ENCODE data around the gene GRB7.
"Not testable (repeated sequence)": the region's sequence is repeated elsewhere in the genome, so short reads cannot be mapped to it uniquely, and the experiment has no call there.

The GRB7 gene

DNA sequence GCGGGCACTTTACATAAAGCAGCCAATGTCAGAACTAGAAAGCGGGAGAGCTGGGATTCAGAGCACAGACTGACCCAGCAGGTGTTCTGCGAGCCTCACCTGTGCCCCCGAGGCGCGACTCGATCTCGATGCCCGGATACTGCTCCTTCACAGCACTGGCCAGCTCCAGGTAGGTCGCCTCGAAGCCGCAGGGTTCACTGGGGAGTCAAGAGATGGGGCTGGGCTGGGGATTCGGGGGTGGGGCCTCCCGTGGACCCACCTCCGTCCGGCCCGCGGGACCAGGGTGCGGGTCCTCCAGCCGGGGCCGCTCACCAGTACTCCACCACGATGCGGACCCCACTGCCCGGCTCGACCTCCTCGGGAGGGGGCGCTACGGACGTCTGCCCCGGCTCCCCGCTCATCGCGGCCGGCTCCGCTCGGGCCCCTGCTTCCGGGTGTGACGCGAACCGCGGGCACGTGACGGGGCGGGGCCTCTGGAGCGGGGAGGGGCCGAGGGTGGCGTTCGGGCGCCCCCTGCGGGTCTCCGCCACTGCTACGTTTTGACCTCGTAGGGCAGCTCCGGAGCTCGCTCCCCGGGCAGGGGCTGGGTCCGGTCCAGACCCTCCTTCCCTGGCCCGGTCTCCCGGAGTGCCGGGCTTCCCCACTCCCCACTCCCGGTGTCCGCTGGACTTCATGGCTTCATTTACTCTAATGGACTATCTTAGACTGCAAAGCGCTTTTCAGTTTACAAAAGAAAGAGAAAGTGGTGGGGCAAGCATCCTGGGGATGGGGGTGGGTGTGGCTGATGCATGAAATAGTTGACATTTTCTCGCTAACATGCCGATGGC, 7.4 kb upstream of the GRB7 start, which contains the start of gene MIEN1:
Gene MIEN1 (minus strand): TSS at position 438 of the 827 bp plus-strand sequence. CDS start 37 bp downstream, at position 401.
- in situ Hi-C loops (cut with MboI; ENCODE audit: low sequenced_read_pairs) = no loop called here

DNA sequence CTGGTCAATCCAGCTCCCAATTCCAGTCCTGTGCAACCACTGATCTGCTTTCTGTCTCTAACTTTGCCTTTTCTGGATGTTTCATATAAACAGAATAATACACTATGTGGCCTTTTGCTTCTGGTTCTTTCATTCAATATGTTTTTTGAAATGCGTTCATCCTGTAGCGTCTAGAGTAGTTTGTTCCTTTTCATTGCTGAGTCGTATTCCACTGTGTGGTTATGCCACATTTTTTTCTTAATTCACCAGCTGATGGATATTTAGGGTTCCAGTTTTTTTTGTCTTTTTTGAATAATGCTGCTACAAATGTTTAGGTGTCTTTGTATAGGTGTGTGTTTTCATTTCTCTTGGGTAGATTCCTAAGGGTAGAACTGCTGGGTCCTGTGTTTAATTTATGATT, 5.2 kb upstream of the GRB7 start:
- in situ Hi-C loops (cut with MboI; ENCODE audit: low sequenced_read_pairs) = no loop called here

DNA sequence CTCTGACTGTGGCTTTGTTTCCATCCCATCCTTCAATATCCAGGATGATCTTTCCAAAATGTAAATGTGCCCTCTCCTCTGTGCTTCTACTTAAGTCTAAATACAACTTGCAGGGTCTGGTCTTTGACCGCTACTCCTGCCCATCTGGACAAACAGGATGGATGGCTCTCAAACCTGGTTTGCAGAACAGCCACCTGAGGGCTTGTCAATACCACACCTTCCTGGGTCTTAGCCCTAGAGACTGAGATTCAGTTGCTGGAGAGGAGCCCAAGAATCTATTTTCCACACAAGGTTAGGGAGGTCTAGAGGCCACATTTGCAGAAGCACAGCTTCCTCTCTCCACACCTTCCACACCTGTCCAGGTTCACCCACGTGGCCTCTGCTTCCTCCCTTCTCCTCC, 1.9 kb upstream of the GRB7 start:
- in situ Hi-C loops (cut with MboI; ENCODE audit: low sequenced_read_pairs) = no loop called here

DNA sequence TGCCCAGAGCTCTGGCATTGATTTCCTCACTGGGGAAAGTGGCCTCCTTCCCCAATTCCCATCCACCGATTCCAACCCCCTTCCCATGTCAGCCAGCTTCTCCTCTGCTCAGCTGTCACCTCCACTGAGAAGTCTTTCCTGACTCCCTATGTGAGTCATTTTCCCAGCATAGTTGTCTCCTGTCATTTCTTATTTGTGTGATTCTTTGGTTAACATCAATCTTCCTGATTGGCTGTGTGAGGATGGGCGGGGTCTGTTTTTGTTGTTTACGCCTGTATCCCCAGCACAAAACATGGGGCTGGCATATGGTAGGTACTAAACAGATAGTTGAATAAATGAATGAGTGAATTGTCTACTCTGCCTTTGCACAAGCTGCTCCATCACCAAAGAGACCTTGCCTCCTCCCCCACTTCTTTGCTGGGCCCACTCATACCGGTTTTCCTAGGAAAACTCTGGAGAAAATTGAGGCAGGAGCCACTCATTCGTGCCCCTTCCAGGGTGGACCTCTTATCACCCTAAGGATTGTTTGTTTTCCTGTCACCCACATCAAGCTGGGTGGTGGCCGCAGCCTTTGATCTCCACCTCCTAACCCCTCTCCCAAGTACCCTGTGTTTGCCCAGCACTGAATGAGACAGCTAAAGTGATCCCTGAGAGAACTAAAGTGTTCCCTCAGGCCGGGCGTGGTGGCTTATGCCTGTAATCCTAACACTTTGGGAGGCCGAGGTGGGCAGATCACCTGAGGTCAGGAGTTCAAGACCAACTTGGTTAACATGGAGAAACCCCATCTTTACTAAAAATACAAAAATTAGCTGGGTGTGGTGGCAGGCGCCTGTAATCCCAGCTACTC, 1.2 kb upstream of the GRB7 start:
- in situ Hi-C loops (cut with MboI; ENCODE audit: low sequenced_read_pairs) = no loop called here

DNA sequence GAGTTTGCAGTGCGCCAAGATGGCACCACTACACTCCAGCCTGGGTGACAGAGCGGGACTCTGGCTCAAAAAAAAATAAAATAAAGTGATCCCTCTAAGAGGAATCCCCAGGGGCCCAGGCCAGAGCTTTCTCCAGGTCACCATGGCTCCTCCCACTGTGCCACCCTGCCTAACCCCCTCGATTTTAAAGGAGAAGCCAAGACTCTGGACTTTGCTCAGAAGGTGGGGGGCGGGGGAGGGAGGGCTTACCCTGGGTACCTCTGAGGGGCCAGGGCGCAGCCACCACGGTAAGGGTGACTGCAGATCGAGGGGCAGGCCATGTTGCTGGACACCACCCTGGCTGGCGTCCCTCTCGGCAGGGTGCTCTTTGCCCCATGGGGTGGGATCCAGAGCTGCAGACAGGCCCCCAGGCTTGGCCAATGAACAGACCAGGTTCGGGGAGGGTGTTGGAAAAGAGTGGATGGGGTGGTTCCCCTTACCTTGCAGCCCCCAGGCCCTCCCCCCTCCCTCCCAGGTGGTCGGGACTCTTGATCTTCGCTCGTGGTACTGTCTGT, 455 bp upstream of the GRB7 start:
- in situ Hi-C loops (cut with MboI; ENCODE audit: low sequenced_read_pairs) = no loop called here

DNA sequence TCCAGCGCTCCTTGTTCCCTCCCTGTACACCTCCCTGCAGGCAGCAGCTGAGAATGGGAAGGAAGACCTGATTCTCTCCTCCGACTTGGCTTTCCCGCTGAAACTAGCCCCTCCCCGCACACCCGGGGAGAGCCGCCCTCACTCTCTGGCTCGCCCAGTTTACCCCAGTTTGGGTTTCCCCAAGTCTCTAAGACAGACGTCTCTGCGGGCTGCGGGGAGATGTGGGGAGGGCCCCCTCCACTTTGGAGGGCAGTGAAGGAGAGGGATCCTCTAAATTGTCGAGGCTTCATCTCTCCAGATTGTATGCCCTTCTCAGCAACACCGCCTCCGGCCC, 797 bp downstream of the GRB7 start:
- in situ Hi-C loops (cut with MboI; ENCODE audit: low sequenced_read_pairs) = no loop called here

DNA sequence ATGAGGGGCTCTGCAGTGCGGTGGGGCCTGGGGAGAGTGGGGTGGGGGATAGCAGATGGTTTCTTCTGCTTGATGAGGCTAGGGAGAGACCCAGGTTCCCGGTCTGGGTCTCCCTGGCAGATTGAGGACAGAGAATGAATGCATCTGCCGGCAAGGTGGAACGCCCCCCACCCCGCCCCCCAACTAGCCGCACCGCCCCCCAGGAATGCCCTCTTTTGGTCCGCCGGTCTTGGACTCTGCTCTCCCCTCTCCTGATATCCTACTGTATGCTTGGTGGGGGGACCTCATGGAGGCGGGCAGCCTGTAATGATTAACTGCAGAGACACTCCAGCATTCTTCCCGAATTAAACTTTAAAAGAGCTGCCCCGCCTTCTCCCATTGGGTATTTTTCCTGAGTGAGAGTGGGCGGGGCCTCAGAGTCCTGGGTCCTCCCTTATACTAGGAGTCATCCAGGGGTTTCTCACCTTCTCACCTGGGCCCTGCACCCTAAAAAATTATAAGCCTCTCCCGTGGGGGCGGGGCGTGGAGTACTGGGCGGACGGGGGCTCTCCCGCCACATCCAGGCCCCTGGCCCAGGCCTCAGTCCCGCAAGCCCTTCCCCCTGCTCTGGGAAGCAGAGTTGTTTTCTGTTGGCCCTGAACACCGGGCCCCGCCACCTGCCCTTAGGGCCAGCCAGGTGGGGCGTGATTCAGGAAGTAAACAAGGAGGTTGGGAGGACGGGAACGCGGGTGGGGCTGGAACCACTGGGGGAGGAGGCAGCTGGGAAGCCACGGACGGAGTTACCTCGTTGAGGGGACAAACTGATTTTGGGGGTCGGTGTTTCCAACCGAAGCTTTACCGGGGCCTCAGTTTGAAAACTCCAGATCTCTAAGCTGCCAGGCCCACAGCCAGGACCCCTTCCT, 1.5 kb downstream of the GRB7 start:
- in situ Hi-C loops (cut with MboI; ENCODE audit: low sequenced_read_pairs) = no loop called here

DNA sequence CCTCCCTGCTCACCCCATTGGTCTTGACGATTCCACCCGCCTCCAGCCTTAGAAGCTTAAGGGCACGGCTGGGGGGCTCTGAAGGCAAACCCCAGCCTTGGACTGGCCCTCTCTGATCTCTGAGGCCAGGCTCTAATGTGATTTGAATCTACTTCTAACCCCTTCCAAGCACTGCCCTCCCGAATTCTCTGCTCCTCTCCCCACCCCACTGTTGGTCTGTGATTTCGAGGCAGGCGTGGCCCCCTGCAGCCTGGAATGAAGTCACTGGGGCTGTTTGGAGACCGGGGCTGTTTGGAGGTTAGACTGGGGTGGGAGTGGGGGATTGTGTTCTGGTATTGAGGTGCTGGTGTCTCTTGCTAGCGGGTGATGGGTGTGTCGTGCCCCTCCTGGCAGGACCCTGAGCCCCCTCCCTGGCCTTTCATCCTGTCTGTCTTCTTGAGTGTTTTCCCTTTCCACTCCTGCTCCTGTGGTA, 2.2 kb downstream of the GRB7 start:
- in situ Hi-C loops (cut with MboI; ENCODE audit: low sequenced_read_pairs) = no loop called here

DNA sequence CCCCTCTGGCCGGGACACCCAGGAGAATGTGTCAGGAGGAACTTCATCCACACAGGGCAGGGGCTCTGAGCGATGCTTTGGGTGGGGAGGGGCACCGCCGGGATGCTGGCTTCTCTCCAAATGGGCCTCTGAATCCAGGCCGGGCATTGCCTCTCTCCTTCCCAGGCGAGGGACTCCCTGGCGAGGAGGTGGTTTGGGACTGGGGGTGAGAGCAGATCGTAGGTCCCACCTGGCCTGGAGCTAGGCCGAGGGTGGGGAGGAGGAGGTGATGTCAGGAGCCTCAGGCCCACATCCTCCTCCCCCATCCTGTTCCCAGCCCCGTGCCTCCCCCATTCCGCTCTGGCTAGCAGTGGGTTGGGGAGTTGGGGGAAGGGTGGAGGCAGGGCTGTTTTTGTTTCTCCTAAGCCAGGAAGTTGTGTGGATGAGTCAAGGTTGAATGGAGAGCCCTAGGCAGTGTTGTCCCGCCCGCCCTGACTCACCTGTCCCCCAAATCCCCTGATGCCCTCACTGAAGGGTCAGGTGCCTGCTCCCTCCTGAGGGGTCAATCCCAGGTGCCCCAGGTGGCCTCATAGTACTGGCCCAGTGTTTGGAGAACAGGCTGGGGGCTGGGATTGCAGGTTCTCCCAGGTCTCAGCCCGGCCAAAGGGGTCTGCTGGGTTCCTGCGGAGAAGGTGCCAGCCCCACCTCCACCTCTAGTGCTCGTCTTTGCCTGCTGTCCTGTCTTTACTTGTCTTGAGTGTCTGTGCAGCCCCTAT, 2.8 kb downstream of the GRB7 start:
- in situ Hi-C loops (cut with MboI; ENCODE audit: low sequenced_read_pairs) = no loop called here

DNA sequence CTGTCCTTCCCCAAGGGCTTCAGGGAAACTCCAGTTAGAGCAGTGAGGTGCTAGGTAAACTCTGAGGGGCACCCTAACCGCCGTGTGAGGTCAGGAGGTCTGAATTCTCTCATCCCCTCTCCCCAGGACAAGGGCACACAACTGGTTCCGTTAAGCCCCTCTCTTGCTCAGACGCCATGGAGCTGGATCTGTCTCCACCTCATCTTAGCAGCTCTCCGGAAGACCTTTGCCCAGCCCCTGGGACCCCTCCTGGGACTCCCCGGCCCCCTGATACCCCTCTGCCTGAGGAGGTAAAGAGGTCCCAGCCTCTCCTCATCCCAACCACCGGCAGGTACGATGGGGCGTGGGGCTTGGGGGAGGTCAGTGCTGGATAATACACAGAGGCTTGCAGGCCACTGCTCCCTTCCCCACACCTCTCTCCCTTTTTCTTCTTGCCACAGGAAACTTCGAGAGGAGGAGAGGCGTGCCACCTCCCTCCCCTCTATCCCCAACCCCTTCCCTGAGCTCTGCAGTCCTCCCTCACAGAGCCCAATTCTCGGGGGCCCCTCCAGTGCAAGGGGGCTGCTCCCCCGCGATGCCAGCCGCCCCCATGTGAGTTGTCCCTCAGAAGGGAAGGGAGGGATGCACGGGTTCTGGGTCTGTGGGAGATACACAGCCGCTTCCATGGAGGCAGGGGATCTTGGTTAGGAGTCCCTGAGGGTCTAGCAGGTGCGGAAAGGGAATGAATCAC, 4.6 kb downstream of the GRB7 start:
- in situ Hi-C loops (cut with MboI; ENCODE audit: low sequenced_read_pairs) = no loop called here

DNA sequence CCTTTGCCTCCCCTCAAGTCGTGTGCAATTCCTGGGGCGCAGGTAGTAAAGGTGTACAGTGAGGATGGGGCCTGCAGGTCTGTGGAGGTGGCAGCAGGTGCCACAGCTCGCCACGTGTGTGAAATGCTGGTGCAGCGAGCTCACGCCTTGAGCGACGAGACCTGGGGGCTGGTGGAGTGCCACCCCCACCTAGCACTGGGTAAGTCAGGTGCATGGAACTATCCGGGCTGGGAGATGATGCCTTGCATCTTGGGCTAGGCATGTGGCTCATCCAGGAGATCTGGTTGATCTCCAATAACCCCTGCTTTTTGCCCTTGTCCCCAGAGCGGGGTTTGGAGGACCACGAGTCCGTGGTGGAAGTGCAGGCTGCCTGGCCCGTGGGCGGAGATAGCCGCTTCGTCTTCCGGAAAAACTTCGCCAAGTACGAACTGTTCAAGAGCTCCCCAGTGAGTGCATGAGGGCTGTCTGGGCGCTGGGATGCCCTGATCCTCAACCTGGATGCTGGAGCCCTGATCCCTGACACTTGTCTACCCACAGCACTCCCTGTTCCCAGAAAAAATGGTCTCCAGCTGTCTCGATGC, 5.2 kb downstream of the GRB7 start:
- in situ Hi-C loops (cut with MboI; ENCODE audit: low sequenced_read_pairs) = no loop called here

DNA sequence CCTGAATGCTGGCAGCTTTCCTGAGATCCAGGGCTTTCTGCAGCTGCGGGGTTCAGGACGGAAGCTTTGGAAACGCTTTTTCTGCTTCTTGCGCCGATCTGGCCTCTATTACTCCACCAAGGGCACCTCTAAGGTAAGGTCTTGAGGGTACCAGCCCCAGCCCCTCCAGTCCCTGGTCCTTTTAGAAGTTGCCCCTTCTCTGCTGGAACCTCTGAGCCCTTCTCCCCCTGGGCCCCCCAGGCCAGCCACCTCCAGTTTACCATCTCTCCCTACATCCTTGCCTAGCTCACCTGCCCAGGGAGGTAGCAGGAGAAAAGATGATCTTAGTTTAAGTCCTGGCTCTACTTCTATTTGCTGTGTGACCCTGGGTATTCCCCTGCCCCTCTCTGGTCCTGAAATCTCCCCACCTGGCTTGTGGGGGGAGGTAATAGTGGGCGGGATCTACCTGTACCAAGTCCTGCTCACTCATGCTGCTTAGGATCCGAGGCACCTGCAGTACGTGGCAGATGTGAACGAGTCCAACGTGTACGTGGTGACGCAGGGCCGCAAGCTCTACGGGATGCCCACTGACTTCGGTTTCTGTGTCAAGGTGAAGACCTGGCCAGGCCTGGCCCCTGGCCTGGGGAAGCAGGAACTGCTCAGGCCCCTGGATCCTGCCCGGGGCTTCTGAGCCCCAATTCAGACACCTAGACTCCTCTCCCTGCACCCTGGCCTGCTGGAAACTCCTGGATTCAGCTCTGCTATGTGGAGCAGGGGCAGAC, 6.5 kb downstream of the GRB7 start:
- in situ Hi-C loops (cut with MboI; ENCODE audit: low sequenced_read_pairs) = no loop called here

DNA sequence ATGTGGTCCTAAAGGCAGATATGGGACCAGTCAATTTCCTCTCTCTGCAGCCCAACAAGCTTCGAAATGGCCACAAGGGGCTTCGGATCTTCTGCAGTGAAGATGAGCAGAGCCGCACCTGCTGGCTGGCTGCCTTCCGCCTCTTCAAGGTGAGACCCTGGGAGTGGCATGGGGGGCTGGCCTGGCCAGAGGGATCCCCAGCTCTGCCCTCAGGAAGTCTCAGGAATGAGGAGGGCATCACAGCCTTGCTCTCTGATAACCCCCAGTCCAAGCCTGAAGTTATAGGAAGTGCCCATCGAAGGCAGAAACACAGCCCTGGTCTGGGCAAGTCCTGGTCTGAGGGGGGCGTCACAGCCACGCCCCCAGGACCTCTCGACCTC, 7.1 kb downstream of the GRB7 start:
- in situ Hi-C loops (cut with MboI; ENCODE audit: low sequenced_read_pairs) = no loop called here

DNA sequence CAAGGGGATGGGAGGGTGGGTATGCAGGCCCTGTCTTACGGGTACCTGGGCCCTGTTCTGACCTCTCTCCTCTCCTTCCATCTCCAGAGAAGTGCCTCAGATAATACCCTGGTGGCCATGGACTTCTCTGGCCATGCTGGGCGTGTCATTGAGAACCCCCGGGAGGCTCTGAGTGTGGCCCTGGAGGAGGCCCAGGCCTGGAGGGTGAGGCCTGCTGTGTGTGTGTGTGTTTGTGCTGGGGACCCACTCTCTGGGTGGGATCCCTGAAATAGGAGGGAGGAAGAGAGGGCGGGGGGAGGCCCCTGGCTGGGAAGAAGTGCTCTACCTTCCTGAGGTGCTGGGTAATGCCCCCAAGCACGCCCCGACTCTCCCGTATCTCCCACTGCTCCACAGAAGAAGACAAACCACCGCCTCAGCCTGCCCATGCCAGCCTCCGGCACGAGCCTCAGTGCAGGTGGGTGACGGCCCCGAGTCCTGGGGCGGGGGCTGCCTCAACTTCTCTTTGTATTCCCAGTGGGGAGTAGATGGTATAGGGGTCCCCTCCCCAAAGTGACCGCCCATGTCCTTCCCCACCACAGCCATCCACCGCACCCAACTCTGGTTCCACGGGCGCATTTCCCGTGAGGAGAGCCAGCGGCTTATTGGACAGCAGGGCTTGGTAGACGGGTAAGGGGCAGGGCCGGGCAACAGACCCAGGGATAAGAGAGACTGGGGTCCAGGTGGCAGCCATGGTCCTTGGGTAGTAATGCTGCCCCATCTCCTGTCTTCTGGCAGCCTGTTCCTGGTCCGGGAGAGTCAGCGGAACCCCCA, 7.8 kb downstream of the GRB7 start:
- in situ Hi-C loops (cut with MboI; ENCODE audit: low sequenced_read_pairs) = no loop called here

DNA sequence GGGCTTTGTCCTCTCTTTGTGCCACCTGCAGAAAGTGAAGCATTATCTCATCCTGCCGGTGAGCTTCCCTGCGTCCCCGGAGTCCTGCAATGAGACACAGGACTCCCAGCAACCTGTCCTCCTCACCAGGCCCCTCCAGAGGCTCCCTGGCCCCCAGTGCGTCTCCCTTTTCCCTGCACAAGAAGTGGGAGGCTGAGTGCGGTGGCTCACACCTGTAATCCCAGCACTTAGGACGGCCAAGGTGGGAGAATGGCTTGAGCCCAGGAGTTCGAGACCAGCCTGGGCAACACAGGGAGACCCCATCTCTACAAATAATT, 8.4 kb downstream of the GRB7 start:
- in situ Hi-C loops (cut with MboI; ENCODE audit: low sequenced_read_pairs) = no loop called here

DNA sequence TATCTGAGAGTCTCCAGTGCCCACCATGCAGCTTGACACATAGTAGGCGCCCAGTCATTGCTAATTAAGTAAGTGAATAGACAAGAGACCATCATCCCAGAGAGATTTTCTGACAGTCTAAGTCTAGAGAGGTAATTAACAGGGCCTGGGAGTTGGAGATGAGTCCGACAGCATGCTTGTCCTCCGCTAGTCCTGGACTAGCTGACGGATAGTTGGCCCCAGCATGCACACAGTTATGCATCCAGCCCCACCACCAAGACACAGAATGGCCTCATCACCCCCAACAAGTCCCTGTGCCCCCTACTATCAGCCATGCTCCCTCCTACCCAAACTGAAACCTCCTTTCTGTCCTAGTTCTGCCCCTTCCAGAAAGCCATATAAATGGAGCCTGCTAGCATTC, 10.0 kb downstream of the GRB7 start:
- in situ Hi-C loops (cut with MboI; ENCODE audit: low sequenced_read_pairs) = no loop called here

DNA sequence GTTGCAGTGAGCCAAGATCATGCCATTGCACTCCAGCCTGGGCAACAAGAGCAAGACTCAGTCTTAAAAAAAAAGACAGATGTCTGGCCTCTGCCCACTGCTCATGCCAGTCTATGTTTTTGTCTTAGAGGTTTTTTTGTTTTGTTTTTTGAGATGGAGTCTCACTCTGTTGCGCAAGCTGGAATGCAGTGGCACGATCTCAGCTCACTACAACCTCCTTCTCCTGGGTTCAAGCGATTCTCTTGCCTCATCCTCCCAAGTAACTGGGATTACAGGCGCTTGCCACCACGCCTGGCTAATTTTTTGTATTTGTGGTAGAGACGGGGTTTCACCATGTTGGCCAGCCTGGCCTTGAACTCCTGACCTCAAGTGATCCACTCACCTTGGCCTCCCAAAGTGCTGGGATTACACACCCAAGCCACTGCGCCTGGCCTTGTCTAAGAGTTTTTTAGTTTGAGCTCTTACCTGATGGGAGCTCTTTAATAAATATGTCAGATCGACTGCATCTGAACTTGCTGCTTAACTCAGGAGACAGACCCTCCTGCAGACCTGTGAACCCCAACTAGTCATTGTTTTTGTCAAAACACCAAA, 10.8 kb downstream of the GRB7 start:
- in situ Hi-C loops (cut with MboI; ENCODE audit: low sequenced_read_pairs) = not testable (repeated sequence)
